T-helper 2 cell treated with Interferon-gamma antibody and Interleukin-4, amounts not matched to agents 5 μg/mL and 100 μg/mL, for 36 hours (primary cell): ENCODE measurements around the gene P3H3.
A peak's percentile ranks its signal among the peaks of the same experiment; 100 is the strongest.

Experiments used
- DNase-seq: peaks from one replicate; pipeline ENCODE4 v3.0.0; 2021; ENCODE audit warnings: low spot score
- H3K27ac Mint-ChIP-seq: one replicate; pipeline ENCODE4 v1.8.0; 2021; ENCODE audit warnings: mild to moderate bottlenecking, mixed read lengths
- H3K27me3 Mint-ChIP-seq: one replicate; pipeline ENCODE4 v1.8.0; 2021; ENCODE audit warnings: low read depth, mixed read lengths
- H3K36me3 Mint-ChIP-seq: one replicate; pipeline ENCODE4 v1.8.0; 2021; ENCODE audit warnings: low read depth, mixed read lengths
- H3K4me1 Mint-ChIP-seq: one replicate; pipeline ENCODE4 v1.8.0; 2021; ENCODE audit warnings: low read depth, mixed read lengths
- H3K4me3 Mint-ChIP-seq: one replicate; pipeline ENCODE4 v1.8.0; 2022; ENCODE audit warnings: mild to moderate bottlenecking, moderate library complexity, mixed read lengths
- H3K9me3 Mint-ChIP-seq: one replicate; pipeline ENCODE4 v1.8.0; 2021; ENCODE audit warnings: mixed read lengths

P3H3 gene

GRCh38 chr12:6826125-6826733 is 2.0 kb upstream of the P3H3 start:
- H3K4me3 Mint-ChIP-seq: no peak overlapping the region
- H3K4me1 Mint-ChIP-seq: peaks cover 23% of the 10 kb centered on the region
- H3K9me3 Mint-ChIP-seq: no peaks in the 10 kb centered on the region
- H3K27me3 Mint-ChIP-seq: peaks cover 63% of the 10 kb centered on the region
- no peak overlapping the region for H3K27ac Mint-ChIP-seq
- no peak for DNase-seq
- no peaks in the 10 kb centered on the region for H3K36me3 Mint-ChIP-seq

GRCh38 chr12:6826734-6827436 is 1.3 kb upstream of the P3H3 start:
- Mint-ChIP-seq H3K27me3 (peaks cover 61% of the 10 kb centered on the region), H3K27ac (peak overlapping the region; percentile 10)

GRCh38 chr12:6827437-6827911 is 733 bp upstream of the P3H3 start:
- Mint-ChIP-seq H3K9me3 (no peaks in the 10 kb centered on the region), H3K36me3 (no peaks in the 10 kb centered on the region), H3K27me3 (peaks cover 55% of the 10 kb centered on the region), H3K4me1 (peaks cover 19% of the 10 kb centered on the region), H3K4me3 (peak overlapping the region; percentile 55), H3K27ac (peak overlapping the region; percentile 10)
- DNase-seq: peak; percentile 53

More at GRCh38 chr12:6826734-6827436, 1.3 kb upstream of the P3H3 start:
- Mint-ChIP-seq H3K36me3 (no peaks in the 10 kb centered on the region), H3K9me3 (no peaks in the 10 kb centered on the region), H3K4me3 (peak overlapping the region; percentile 55), H3K4me1 (peaks cover 21% of the 10 kb centered on the region)
- no peak for DNase-seq

GRCh38 chr12:6828781-6829535 is 751 bp downstream of the P3H3 start:
- Mint-ChIP-seq H3K4me1 (peaks cover 19% of the 10 kb centered on the region), H3K36me3 (no peaks in the 10 kb centered on the region), H3K4me3 (peak overlapping the region; percentile 85), H3K9me3 (no peaks in the 10 kb centered on the region), H3K27me3 (peaks cover 44% of the 10 kb centered on the region), H3K27ac (peak overlapping the region; percentile 59)
- DNase-seq: peak; percentile 37

- H3K27me3 Mint-ChIP-seq: peaks cover 40% of the 10 kb centered on the region
- H3K4me1 Mint-ChIP-seq: peaks cover 19% of the 10 kb centered on the region
- no peaks in the 10 kb centered on the region for H3K36me3 Mint-ChIP-seq
Measured at GRCh38 chr12:6829536-6830220, 1.5 kb downstream of the P3H3 start.

GRCh38 chr12:6830286-6830890 is 2.2 kb downstream of the P3H3 start:
- no peak for DNase-seq
- H3K9me3 Mint-ChIP-seq: no peaks in the 10 kb centered on the region
- H3K27me3 Mint-ChIP-seq: peaks cover 33% of the 10 kb centered on the region
- H3K4me3 Mint-ChIP-seq: peak overlapping the region; percentile 37
- H3K4me1 Mint-ChIP-seq: peaks cover 18% of the 10 kb centered on the region
- no peak overlapping the region for H3K27ac Mint-ChIP-seq
- no peaks in the 10 kb centered on the region for H3K36me3 Mint-ChIP-seq

More at GRCh38 chr12:6829536-6830220, 1.5 kb downstream of the P3H3 start:
- Mint-ChIP-seq H3K27ac (no peak overlapping the region), H3K9me3 (no peaks in the 10 kb centered on the region), H3K4me3 (peak overlapping the region; percentile 85)
- no peak for DNase-seq

- Mint-ChIP-seq H3K9me3 (no peaks in the 10 kb centered on the region), H3K27me3 (peaks cover 30% of the 10 kb centered on the region), H3K36me3 (no peaks in the 10 kb centered on the region), H3K4me1 (peaks cover 20% of the 10 kb centered on the region), H3K27ac (no peak overlapping the region), H3K4me3 (no peak overlapping the region)
- no peak for DNase-seq
Measured at GRCh38 chr12:6830999-6831398, 2.8 kb downstream of the P3H3 start.

GRCh38 chr12:6831450-6831995 is 3.3 kb downstream of the P3H3 start:
- peaks cover 27% of the 10 kb centered on the region for H3K27me3 Mint-ChIP-seq
- no peak for DNase-seq
- no peaks in the 10 kb centered on the region for H3K9me3 Mint-ChIP-seq
- H3K36me3 Mint-ChIP-seq: no peaks in the 10 kb centered on the region
- H3K27ac Mint-ChIP-seq: no peak overlapping the region
- H3K4me1 Mint-ChIP-seq: peaks cover 20% of the 10 kb centered on the region
- no peak overlapping the region for H3K4me3 Mint-ChIP-seq

GRCh38 chr12:6832125-6832524 is 3.9 kb downstream of the P3H3 start:
- Mint-ChIP-seq H3K4me1 (peaks cover 19% of the 10 kb centered on the region), H3K4me3 (no peak overlapping the region), H3K36me3 (no peaks in the 10 kb centered on the region), H3K9me3 (no peaks in the 10 kb centered on the region), H3K27me3 (peaks cover 27% of the 10 kb centered on the region), H3K27ac (no peak overlapping the region)
- no peak for DNase-seq

- DNase-seq: no peak
- Mint-ChIP-seq H3K27ac (no peak overlapping the region), H3K36me3 (no peaks in the 10 kb centered on the region), H3K4me3 (no peak overlapping the region), H3K4me1 (peaks cover 13% of the 10 kb centered on the region), H3K27me3 (peaks cover 19% of the 10 kb centered on the region), H3K9me3 (no peaks in the 10 kb centered on the region)
Measured at GRCh38 chr12:6833189-6833890, 5.1 kb downstream of the P3H3 start.

GRCh38 chr12:6834254-6834653 is 6.0 kb downstream of the P3H3 start:
- H3K4me3 Mint-ChIP-seq: no peak overlapping the region
- peaks cover 8% of the 10 kb centered on the region for H3K4me1 Mint-ChIP-seq
- no peak overlapping the region for H3K27ac Mint-ChIP-seq
- no peak for DNase-seq
- no peaks in the 10 kb centered on the region for H3K9me3 Mint-ChIP-seq
- peaks cover 14% of the 10 kb centered on the region for H3K27me3 Mint-ChIP-seq
- no peaks in the 10 kb centered on the region for H3K36me3 Mint-ChIP-seq

- Mint-ChIP-seq H3K9me3 (no peaks in the 10 kb centered on the region), H3K4me3 (no peak overlapping the region), H3K27me3 (peaks cover 10% of the 10 kb centered on the region), H3K27ac (no peak overlapping the region), H3K36me3 (no peaks in the 10 kb centered on the region), H3K4me1 (peaks cover 6% of the 10 kb centered on the region)
- DNase-seq: no peak
Measured at GRCh38 chr12:6834873-6835272, 6.7 kb downstream of the P3H3 start.

GRCh38 chr12:6836851-6837250 is 8.6 kb downstream of the P3H3 start:
- H3K27me3 Mint-ChIP-seq: no peaks in the 10 kb centered on the region
- DNase-seq: no peak
- H3K36me3 Mint-ChIP-seq: no peaks in the 10 kb centered on the region
- H3K4me3 Mint-ChIP-seq: no peak overlapping the region
- peaks cover 6% of the 10 kb centered on the region for H3K4me1 Mint-ChIP-seq
- no peak overlapping the region for H3K27ac Mint-ChIP-seq
- H3K9me3 Mint-ChIP-seq: no peaks in the 10 kb centered on the region
